GM10248 (cell line): ENCODE measurements around the gene AMOTL1.

Experiments used
- CTCF ChIA-PET: fragments of 300-600 bp; sonication (Branson Sonifier 250); formaldehyde crosslinking; extraction: SDS; loops from one replicate; lab custom pipeline; 2021; ENCODE audit warnings: antibody characterized with exemption; lab: Yijun Ruan, JAX
- POLR2A ChIA-PET: fragments of 350-650 bp; sonication (Branson Sonifier 250); formaldehyde crosslinking; extraction: SDS; loops from one replicate; lab custom pipeline; 2020; ENCODE audit warnings: antibody characterized with exemption; lab: Yijun Ruan, JAX
- DNase-seq: peaks from one replicate; pipeline ENCODE4 v3.0.0; 2012; ENCODE audit errors: extremely low spot score
- TF ChIP-seq, protein P1 (sequence below): IDR thresholded peaks from 2 replicates; pipeline ENCODE4 v1.5.1; 2012; ENCODE audit warnings: mild to moderate bottlenecking, low read depth; ENCODE audit errors: extremely low read depth, missing control alignments, control extremely low read depth

Gene AMOTL1

DNA sequence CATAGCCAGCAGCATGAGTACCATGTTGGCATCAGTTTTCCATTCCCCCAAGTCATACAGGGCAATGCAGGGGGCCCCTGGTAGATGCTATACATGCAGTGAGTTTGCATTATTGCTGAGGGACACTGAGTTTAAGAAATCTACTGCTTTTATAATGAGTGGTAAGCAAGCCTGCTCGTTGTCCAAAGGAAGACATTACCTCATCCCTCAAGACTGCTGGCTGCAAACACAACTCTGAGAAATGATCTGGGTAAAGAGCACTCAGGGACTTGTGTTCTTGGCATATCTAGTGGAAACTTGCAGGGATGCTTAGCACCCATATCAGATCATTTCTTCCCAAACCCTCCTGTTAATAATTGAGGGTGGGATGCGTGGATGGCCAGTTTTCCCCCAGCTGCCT lies 127.3 kb downstream of the AMOTL1 start:
- DNase-seq, result no peak
- CTCF ChIA-PET, result interaction anchor here (1.5 kb wide), 1 partner anchor 11 kb away, joined by 3 read pairs; no protein-coding TSS in a partner anchor
- POLR2A ChIA-PET, result no interaction called here
- TF ChIP-seq, protein P1, sequence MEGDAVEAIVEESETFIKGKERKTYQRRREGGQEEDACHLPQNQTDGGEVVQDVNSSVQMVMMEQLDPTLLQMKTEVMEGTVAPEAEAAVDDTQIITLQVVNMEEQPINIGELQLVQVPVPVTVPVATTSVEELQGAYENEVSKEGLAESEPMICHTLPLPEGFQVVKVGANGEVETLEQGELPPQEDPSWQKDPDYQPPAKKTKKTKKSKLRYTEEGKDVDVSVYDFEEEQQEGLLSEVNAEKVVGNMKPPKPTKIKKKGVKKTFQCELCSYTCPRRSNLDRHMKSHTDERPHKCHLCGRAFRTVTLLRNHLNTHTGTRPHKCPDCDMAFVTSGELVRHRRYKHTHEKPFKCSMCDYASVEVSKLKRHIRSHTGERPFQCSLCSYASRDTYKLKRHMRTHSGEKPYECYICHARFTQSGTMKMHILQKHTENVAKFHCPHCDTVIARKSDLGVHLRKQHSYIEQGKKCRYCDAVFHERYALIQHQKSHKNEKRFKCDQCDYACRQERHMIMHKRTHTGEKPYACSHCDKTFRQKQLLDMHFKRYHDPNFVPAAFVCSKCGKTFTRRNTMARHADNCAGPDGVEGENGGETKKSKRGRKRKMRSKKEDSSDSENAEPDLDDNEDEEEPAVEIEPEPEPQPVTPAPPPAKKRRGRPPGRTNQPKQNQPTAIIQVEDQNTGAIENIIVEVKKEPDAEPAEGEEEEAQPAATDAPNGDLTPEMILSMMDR, result no peak

DNA sequence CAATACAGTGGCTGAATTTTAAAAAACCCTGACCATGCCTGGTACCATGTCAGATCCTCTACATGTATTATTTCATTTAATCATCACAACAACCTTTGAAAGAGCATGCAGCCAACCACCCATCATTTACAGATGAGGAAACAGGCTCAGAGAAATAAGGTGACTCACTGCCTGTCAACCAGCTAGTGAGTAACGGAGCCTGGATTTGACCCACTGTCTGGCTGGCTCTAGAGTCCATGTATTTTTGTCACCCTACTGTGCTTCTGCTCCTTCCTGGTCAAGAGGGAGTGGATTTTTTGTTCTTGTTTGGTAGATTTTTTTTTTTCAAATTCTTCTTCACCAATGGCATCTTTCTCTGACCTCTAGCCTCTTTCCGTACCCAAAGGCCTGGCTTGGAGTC lies 127.8 kb downstream of the AMOTL1 start:
- TF ChIP-seq, protein P1, result no peak
- POLR2A ChIA-PET, result no interaction called here
- no peak for DNase-seq
- CTCF ChIA-PET, result interaction anchor here (1.5 to 3.1 kb wide), 5 partner anchors 11 to 1001 kb away, joined by 3 to 15 read pairs (median 8); no protein-coding TSS in a partner anchor

DNA sequence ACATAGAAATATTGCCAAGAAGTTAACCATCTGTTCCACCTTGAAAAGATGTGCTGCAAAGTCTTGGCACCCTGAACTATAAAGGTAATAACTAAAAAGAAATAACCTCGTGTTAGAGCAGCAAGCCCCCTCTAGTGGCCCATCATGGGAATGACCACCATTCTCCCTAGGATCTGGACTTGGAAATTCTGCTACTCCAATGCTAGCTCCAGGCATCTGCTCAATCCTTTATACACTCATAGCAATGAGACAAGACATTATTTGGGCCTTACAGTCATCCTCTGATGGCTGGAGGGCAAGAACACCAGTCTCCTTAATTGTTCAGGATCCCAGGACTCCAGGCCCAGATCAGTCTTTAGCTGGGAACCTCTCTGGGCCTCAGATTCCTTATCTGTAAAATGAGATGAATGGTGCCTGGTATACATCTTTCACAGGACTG lies 129.2 kb downstream of the AMOTL1 start:
- POLR2A ChIA-PET, result no interaction called here
- peak; percentile 42 for DNase-seq
- TF ChIP-seq, protein P1, result peak; percentile 69
- CTCF ChIA-PET, result interaction anchor here (0.6 to 3.1 kb wide), 33 partner anchors 9 to 1002 kb away, joined by 3 to 15 read pairs (median 4); no protein-coding TSS in a partner anchor

DNA sequence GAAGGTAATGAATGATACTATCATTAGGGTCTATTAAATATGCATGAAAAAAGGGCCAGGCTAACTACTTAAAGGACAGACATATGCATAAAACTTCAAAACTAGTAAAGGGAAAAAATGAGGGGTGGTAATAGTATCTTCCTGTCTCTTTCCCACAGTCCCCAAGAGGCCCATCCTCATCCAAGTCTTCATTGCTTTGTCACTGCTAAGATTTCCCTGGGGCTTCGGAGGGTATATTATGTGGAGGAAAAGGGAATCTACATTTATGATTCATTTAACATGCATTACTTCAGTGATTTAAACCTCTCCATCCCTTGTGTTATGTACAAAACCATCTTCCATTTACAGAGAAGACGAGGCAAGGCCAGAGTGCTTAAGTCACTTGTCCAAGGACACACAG lies 139.1 kb downstream of the AMOTL1 start:
- ChIA-PET CTCF (interaction anchor here (1.0 kb wide), 2 partner anchors 9 to 23 kb away, joined by 3 to 7 read pairs; no protein-coding TSS in a partner anchor), POLR2A (no interaction called here)
- TF ChIP-seq, protein P1, result no peak
- no peak for DNase-seq

DNA sequence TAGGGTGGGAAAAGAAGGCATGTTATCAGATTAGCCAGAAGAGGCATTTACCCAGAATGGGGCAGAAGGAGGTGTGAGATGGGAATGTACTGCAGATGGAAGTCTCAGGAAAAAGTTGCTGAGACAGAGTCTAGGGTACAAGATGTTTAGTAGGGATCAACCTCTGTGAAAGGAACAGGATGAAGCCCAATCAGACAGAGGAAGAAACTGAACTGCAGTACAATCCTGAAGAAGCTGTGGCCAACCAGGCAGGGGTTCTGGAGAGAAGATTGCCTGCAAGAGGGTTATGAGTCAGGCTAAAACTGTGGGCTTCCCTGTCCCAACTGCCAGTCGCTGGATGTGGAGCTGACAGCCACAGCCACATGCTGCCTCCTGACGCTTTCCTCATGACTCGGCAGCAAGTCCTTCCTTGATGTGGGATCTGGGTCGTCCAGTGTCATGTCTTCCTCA lies 141.2 kb downstream of the AMOTL1 start:
- no peak for DNase-seq
- TF ChIP-seq, protein P1, result no peak
- ChIA-PET CTCF (interaction anchor here (1.0 kb wide), 1 partner anchor 11 kb away, joined by 4 read pairs; no protein-coding TSS in a partner anchor), POLR2A (no interaction called here)

DNA sequence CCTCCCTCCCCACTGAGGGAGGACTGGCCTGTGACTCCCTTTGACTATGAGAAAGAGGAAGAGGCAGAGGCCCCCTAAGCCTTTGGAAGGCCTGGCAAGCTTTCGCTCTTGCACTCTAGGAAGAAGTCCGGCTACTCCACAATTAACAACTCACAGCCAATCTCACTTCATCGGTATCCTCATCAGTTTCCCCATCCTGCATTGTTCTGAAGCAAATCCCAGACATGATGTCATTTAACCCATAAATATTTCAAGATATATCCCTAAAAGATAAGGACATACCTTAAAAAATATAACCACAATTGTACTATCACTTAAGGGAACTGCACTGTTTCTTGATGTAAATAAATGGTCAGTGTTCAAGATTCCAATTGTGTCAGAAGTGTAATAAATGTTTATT lies 142.1 kb downstream of the AMOTL1 start:
- ChIA-PET POLR2A (no interaction called here), CTCF (interaction anchor here (1.0 to 2.0 kb wide), 3 partner anchors 9 to 13 kb away, joined by 3 to 15 read pairs (median 4); no protein-coding TSS in a partner anchor)
- DNase-seq, result no peak
- TF ChIP-seq, protein P1, result no peak

DNA sequence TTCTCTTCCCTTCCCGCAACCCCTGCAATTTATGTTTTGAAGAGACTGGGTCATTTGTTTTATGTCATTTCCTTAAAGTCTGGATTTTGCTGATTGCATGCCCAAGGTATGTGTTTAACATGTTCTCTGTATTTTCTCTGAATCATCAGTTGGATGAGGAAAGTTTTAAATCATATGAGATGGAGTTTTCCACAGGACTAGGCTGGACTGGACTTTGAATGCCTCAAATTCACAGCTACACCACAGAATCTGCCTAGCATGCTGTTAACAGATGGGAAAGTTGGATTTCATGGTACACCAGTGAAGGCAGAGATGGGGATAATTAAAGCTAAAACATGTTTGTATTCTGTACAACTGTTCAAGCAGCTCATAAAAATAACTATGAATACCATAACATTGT lies 142.6 kb downstream of the AMOTL1 start:
- DNase-seq, result no peak
- CTCF ChIA-PET, result interaction anchor here (1.1 to 2.0 kb wide), 2 partner anchors 9 to 13 kb away, joined by 3 to 15 read pairs; no protein-coding TSS in a partner anchor
- POLR2A ChIA-PET, result no interaction called here
- TF ChIP-seq, protein P1, result no peak
